WTC11 (cell line): Measurements from ENCODE around the gene EDAR. TPM values are rescaled to one million over a fixed set of nuclear protein-coding genes. Genes with fewer than 3 reads are reported as not detected.

ENCODE experiments used
- ATAC-seq: fragments of 200-7000 bp; cut with Tn5 transposase; 2 replicates; pipeline ENCODE4 v1.10.0; 2021; ENCODE audit warnings: mild to moderate bottlenecking, moderate library complexity
- CTCF ChIA-PET: fragments of 300-600 bp; sonication (Branson Sonifier 250); formaldehyde crosslinking; loops from one replicate; lab custom pipeline; 2021; ENCODE audit warnings: antibody characterized with exemption; lab: Charles Lee
- POLR2A ChIA-PET: fragments of 350-600 bp; sonication (Branson Sonifier 250); formaldehyde crosslinking; loops from one replicate; lab custom pipeline; 2021; ENCODE audit warnings: antibody characterized with exemption; lab: Charles Lee
- DNase-seq: peaks from one replicate; pipeline ENCODE4 v3.0.0; 2021; ENCODE audit warnings: low spot score
- H3K27ac Mint-ChIP-seq: 2 replicates; pipeline ENCODE4 v1.8.0; 2021; ENCODE audit warnings: mixed read lengths
- H3K27me3 Mint-ChIP-seq: 2 replicates; pipeline ENCODE4 v1.8.0; 2021; ENCODE audit warnings: low read depth, mild to moderate bottlenecking, moderate library complexity, mixed read lengths
- H3K36me3 Mint-ChIP-seq: 2 replicates; pipeline ENCODE4 v1.8.0; 2021; ENCODE audit warnings: mixed read lengths
- H3K4me1 Mint-ChIP-seq: 2 replicates; pipeline ENCODE4 v1.8.0; 2022; ENCODE audit warnings: mixed read lengths
- H3K4me3 Mint-ChIP-seq: 2 replicates; pipeline ENCODE4 v1.8.0; 2021; ENCODE audit warnings: mild to moderate bottlenecking, moderate library complexity, mixed read lengths
- H3K9me3 Mint-ChIP-seq: 2 replicates; pipeline ENCODE4 v1.8.0; 2021; ENCODE audit warnings: mixed read lengths
- ELF4 ChIP-seq: sonication (generic); formaldehyde crosslinking; IDR thresholded peaks from 2 replicates; pipeline ENCODE4 v1.8.1; 2022; ENCODE audit warnings: low read depth, mild to moderate bottlenecking, moderate library complexity, missing genetic modification reagents
- EMX1 ChIP-seq: fragments of 250-450 bp; sonication (Bioruptor Pico); IDR thresholded peaks from 2 replicates; pipeline ENCODE4 v1.8.0; 2021; ENCODE audit warnings: mild to moderate bottlenecking
- FOXP1 ChIP-seq: sonication (generic); formaldehyde crosslinking; IDR thresholded peaks from 2 replicates; pipeline ENCODE4 v1.8.0; 2022; ENCODE audit warnings: missing genetic modification reagents, mild to moderate bottlenecking, moderate library complexity, borderline replicate concordance
- GABPB1 ChIP-seq: sonication (generic); formaldehyde crosslinking; IDR thresholded peaks from 2 replicates; pipeline ENCODE4 v1.8.1; 2023; ENCODE audit warnings: mild to moderate bottlenecking, missing genetic modification reagents
- HMGA2 ChIP-seq: fragments of 250-450 bp; sonication (Bioruptor Pico); IDR thresholded peaks from 2 replicates; pipeline ENCODE4 v1.4.0; 2021; ENCODE audit warnings: mild to moderate bottlenecking, moderate library complexity
- JAZF1 ChIP-seq: fragments of 250-450 bp; sonication (Bioruptor Pico); IDR thresholded peaks from 2 replicates; pipeline ENCODE4 v1.9.0; 2021; ENCODE audit warnings: moderate library complexity, mild to moderate bottlenecking, inconsistent platforms
- KAT7 ChIP-seq: sonication (generic); formaldehyde crosslinking; IDR thresholded peaks from 2 replicates; pipeline ENCODE4 v1.8.1; 2023; ENCODE audit warnings: missing genetic modification reagents, mild to moderate bottlenecking, borderline replicate concordance
- MXD4 ChIP-seq: fragments of 250-450 bp; sonication (Bioruptor Pico); IDR thresholded peaks from 2 replicates; pipeline ENCODE4 v1.8.0; 2021; ENCODE audit warnings: mild to moderate bottlenecking, moderate library complexity, borderline replicate concordance
- OVOL2 ChIP-seq: fragments of 250-450 bp; sonication (Bioruptor Pico); IDR thresholded peaks from 2 replicates; pipeline ENCODE4 v1.9.0; 2021; ENCODE audit warnings: mild to moderate bottlenecking, borderline replicate concordance
- SP1 ChIP-seq: sonication (generic); formaldehyde crosslinking; conservative IDR thresholded peaks from 2 replicates; pipeline ENCODE4 v1.8.1; 2022; ENCODE audit warnings: missing genetic modification reagents
- TEAD4 ChIP-seq: sonication (generic); formaldehyde crosslinking; IDR thresholded peaks from 2 replicates; pipeline ENCODE4 v1.8.0; 2022; ENCODE audit warnings: mild to moderate bottlenecking, missing genetic modification reagents
- ZNF121 ChIP-seq: sonication (generic); formaldehyde crosslinking; IDR thresholded peaks from 2 replicates; pipeline ENCODE4 v1.8.0; 2023; ENCODE audit warnings: missing genetic modification reagents
- ZNF416 ChIP-seq: fragments of 250-450 bp; sonication (Bioruptor Pico); IDR thresholded peaks from 2 replicates; pipeline ENCODE4 v1.9.0; 2021; ENCODE audit warnings: mild to moderate bottlenecking, inconsistent platforms
- ZNF671 ChIP-seq: fragments of 250-450 bp; sonication (Bioruptor Pico); IDR thresholded peaks from 2 replicates; pipeline ENCODE4 v1.8.0; 2021; ENCODE audit warnings: mild to moderate bottlenecking
- total RNA-seq: library from RNA; stranded (reverse); gene quantifications from 3 replicates; pipeline ENCODE4 v1.2.3, GENCODE V29; 2021
- TF ChIP-seq, protein P1 (sequence below): fragments of 250-450 bp; sonication (Bioruptor Pico); IDR thresholded peaks from 2 replicates; pipeline ENCODE4 v1.9.0; 2021; ENCODE audit warnings: mild to moderate bottlenecking, borderline replicate concordance
- TF ChIP-seq, protein P2 (sequence below): sonication (generic); formaldehyde crosslinking; IDR thresholded peaks from 2 replicates; pipeline ENCODE4 v1.8.1; 2023; ENCODE audit warnings: mild to moderate bottlenecking, missing genetic modification reagents
- TF ChIP-seq, protein P3 (sequence below): sonication (generic); formaldehyde crosslinking; IDR thresholded peaks from 2 replicates; pipeline ENCODE4 v1.8.1; 2022; ENCODE audit warnings: missing genetic modification reagents, borderline replicate concordance
- TF ChIP-seq, protein P4 (sequence below): sonication (generic); formaldehyde crosslinking; IDR thresholded peaks from 2 replicates; pipeline ENCODE4 v1.8.0; 2022; ENCODE audit warnings: mild to moderate bottlenecking, missing genetic modification reagents
- TF ChIP-seq, protein P5 (sequence below): sonication (generic); formaldehyde crosslinking; IDR thresholded peaks from 2 replicates; pipeline ENCODE4 v1.8.1; 2023; ENCODE audit warnings: mild to moderate bottlenecking, missing genetic modification reagents

The EDAR gene
- total RNA-seq, 1 experiment from 2014 or later = not detected

DNA sequence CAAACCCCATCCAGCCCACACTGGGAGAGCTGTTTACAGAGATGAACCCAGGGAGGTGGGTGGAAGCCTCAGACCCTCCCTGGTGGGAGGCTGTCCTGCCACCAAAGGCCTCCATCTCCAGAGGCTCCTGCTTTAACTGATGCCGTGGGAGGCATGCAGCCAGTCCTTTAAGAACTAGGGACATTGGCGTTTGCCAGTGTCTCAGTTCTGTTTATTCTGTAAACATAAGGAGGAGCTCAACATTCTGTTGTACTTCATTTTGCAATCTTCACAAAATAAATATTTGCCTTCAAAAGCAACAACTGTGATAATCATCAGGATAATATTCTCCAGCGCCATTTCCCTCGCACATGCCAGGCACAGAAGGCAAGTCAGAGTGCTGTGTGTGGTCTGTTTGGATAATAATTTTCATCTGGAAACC is 6.8 kb downstream of the EDAR start:
- Mint-ChIP-seq H3K27ac (no peak overlapping the region), H3K27me3 (no peaks in the 10 kb centered on the region), H3K4me1 (peaks cover 6% of the 10 kb centered on the region), H3K9me3 (no peaks in the 10 kb centered on the region), H3K36me3 (no peaks in the 10 kb centered on the region), H3K4me3 (no peak overlapping the region)
- DNase-seq = no peak
- ATAC-seq = no peak
- ChIA-PET CTCF (no interaction called here), POLR2A (no interaction called here)
- 0 out of 2 replicates have a peak, but pooled peaks have one; percentile 26 for TF ChIP-seq GABPB1 (CRISPR knock-in tag)
- no peak for TF ChIP-seq ZNF416 (CRISPR knock-in tag)

DNA sequence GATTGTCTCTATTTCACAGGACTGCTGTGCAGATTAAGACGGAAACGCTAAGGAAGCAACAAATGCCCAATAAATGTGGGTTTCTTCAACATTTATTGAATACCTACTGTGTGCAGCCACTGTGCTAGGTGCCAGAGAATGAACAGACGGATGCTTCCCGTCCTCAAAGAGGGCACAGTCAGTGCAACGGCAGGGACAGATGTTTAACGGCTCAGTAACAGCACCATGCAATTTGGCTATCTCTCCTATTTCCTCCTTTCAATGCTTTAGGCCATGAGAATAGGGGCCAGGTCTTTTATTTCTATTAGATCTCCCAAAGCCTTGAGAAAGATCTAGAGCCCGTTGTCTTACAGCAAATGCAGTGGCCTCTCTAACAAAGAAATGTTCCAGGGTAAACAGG is 7.2 kb downstream of the EDAR start:
- Mint-ChIP-seq H3K36me3 (no peaks in the 10 kb centered on the region), H3K4me1 (peaks cover 6% of the 10 kb centered on the region), H3K9me3 (no peaks in the 10 kb centered on the region), H3K4me3 (no peak overlapping the region), H3K27me3 (no peaks in the 10 kb centered on the region), H3K27ac (no peak overlapping the region)
- ChIA-PET POLR2A (no interaction called here), CTCF (no interaction called here)
- DNase-seq (no peak), ATAC-seq (no peak)
- TF ChIP-seq, protein P1, sequence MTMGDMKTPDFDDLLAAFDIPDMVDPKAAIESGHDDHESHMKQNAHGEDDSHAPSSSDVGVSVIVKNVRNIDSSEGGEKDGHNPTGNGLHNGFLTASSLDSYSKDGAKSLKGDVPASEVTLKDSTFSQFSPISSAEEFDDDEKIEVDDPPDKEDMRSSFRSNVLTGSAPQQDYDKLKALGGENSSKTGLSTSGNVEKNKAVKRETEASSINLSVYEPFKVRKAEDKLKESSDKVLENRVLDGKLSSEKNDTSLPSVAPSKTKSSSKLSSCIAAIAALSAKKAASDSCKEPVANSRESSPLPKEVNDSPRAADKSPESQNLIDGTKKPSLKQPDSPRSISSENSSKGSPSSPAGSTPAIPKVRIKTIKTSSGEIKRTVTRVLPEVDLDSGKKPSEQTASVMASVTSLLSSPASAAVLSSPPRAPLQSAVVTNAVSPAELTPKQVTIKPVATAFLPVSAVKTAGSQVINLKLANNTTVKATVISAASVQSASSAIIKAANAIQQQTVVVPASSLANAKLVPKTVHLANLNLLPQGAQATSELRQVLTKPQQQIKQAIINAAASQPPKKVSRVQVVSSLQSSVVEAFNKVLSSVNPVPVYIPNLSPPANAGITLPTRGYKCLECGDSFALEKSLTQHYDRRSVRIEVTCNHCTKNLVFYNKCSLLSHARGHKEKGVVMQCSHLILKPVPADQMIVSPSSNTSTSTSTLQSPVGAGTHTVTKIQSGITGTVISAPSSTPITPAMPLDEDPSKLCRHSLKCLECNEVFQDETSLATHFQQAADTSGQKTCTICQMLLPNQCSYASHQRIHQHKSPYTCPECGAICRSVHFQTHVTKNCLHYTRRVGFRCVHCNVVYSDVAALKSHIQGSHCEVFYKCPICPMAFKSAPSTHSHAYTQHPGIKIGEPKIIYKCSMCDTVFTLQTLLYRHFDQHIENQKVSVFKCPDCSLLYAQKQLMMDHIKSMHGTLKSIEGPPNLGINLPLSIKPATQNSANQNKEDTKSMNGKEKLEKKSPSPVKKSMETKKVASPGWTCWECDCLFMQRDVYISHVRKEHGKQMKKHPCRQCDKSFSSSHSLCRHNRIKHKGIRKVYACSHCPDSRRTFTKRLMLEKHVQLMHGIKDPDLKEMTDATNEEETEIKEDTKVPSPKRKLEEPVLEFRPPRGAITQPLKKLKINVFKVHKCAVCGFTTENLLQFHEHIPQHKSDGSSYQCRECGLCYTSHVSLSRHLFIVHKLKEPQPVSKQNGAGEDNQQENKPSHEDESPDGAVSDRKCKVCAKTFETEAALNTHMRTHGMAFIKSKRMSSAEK = no peak
- TF ChIP-seq TEAD4 (CRISPR knock-in tag) (no peak), SP1 (CRISPR knock-in tag) (no peak), MXD4 (CRISPR knock-in tag) (no peak), OVOL2 (CRISPR knock-in tag) (no peak), ZNF121 (no peak), ZNF671 (CRISPR knock-in tag) (no peak), JAZF1 (CRISPR knock-in tag) (no peak), HMGA2 (CRISPR knock-in tag) (no peak), ELF4 (CRISPR knock-in tag) (no peak), FOXP1 (no peak), EMX1 (CRISPR knock-in tag) (no peak), KAT7 (no peak)
- TF ChIP-seq, protein P2, sequence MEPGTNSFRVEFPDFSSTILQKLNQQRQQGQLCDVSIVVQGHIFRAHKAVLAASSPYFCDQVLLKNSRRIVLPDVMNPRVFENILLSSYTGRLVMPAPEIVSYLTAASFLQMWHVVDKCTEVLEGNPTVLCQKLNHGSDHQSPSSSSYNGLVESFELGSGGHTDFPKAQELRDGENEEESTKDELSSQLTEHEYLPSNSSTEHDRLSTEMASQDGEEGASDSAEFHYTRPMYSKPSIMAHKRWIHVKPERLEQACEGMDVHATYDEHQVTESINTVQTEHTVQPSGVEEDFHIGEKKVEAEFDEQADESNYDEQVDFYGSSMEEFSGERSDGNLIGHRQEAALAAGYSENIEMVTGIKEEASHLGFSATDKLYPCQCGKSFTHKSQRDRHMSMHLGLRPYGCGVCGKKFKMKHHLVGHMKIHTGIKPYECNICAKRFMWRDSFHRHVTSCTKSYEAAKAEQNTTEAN = no peak
- TF ChIP-seq, protein P3, sequence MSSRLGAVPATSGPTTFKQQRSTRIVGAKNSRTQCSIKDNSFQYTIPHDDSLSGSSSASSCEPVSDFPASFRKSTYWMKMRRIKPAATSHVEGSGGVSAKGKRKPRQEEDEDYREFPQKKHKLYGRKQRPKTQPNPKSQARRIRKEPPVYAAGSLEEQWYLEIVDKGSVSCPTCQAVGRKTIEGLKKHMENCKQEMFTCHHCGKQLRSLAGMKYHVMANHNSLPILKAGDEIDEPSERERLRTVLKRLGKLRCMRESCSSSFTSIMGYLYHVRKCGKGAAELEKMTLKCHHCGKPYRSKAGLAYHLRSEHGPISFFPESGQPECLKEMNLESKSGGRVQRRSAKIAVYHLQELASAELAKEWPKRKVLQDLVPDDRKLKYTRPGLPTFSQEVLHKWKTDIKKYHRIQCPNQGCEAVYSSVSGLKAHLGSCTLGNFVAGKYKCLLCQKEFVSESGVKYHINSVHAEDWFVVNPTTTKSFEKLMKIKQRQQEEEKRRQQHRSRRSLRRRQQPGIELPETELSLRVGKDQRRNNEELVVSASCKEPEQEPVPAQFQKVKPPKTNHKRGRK (CRISPR knock-in tag) = no peak
- TF ChIP-seq, protein P4, sequence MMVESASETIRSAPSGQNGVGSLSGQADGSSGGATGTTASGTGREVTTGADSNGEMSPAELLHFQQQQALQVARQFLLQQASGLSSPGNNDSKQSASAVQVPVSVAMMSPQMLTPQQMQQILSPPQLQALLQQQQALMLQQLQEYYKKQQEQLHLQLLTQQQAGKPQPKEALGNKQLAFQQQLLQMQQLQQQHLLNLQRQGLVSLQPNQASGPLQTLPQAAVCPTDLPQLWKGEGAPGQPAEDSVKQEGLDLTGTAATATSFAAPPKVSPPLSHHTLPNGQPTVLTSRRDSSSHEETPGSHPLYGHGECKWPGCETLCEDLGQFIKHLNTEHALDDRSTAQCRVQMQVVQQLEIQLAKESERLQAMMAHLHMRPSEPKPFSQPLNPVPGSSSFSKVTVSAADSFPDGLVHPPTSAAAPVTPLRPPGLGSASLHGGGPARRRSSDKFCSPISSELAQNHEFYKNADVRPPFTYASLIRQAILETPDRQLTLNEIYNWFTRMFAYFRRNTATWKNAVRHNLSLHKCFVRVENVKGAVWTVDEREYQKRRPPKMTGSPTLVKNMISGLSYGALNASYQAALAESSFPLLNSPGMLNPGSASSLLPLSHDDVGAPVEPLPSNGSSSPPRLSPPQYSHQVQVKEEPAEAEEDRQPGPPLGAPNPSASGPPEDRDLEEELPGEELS (CRISPR knock-in tag) = no peak
- TF ChIP-seq, protein P5, sequence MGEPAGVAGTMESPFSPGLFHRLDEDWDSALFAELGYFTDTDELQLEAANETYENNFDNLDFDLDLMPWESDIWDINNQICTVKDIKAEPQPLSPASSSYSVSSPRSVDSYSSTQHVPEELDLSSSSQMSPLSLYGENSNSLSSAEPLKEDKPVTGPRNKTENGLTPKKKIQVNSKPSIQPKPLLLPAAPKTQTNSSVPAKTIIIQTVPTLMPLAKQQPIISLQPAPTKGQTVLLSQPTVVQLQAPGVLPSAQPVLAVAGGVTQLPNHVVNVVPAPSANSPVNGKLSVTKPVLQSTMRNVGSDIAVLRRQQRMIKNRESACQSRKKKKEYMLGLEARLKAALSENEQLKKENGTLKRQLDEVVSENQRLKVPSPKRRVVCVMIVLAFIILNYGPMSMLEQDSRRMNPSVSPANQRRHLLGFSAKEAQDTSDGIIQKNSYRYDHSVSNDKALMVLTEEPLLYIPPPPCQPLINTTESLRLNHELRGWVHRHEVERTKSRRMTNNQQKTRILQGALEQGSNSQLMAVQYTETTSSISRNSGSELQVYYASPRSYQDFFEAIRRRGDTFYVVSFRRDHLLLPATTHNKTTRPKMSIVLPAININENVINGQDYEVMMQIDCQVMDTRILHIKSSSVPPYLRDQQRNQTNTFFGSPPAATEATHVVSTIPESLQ = no peak
